T-cell (primary cell): ENCODE data around the gene INTS1. TPM values are rescaled to one million over a fixed set of nuclear protein-coding genes. Genes with fewer than 3 reads are reported as not detected.

Source experiments
- ATAC-seq, 4 experiments: fragments of 200-7000 bp in 3 of 4; fragments of 150-1000 bp in 1 of 4; cut with Tn5 transposase; replicated peaks in 1 of 4; 1 replicate in 3 of 4; 2 replicates in 1 of 4; pipeline ENCODE4 v1.10.0; 2021; ENCODE audit warnings: moderate library complexity in 3 of 4, mild to moderate bottlenecking in 2 of 4, moderate number of reproducible peaks in 1 of 4
- CTCF ChIA-PET, 2 donors: fragments of 300-600 bp; sonication (Branson Sonifier 250); formaldehyde crosslinking; loops; one replicate each; lab custom pipeline; 2022; ENCODE audit warnings: antibody characterized with exemption in 2 of 2; lab: Charles Lee
- POLR2A ChIA-PET, 2 donors: fragments of 300-600 bp; sonication (Branson Sonifier 250); formaldehyde crosslinking; loops; one replicate each; lab custom pipeline; 2022; ENCODE audit warnings: antibody characterized with exemption in 2 of 2; lab: Charles Lee
- DNase-seq, 35 experiments: peaks; one replicate each; pipeline versions ENCODE4 v3.0.0 to v3.0.0-alpha.2; 2013 to 2023
- H3K27ac ChIP-seq: one replicate; pipeline ENCODE4 v1.5.1; 2013; ENCODE audit warnings: low read length
- H3K27me3 ChIP-seq, 2 experiments: replicated peaks in 1 of 2; 1 replicate in 1 of 2; 2 replicates in 1 of 2; pipeline versions ENCODE4 v1.6.1 to v1.7.0; 2013; ENCODE audit warnings: low read length in 1 of 2, mixed read lengths in 1 of 2; ENCODE audit not compliant: control insufficient read depth in 2 of 2, insufficient read depth in 2 of 2; ENCODE audit errors: extremely low read depth in 1 of 2
- H3K36me3 ChIP-seq, 2 donors: 1 replicate in 1 of 2; 2 replicates in 1 of 2; pipeline versions ENCODE4 v1.6.1 to v1.7.0; 2013; ENCODE audit warnings: low read length in 1 of 2; ENCODE audit not compliant: control insufficient read depth in 2 of 2, insufficient read depth in 1 of 2; ENCODE audit errors: extremely low read depth in 1 of 2
- H3K4me1 ChIP-seq, 2 experiments: 1 replicate in 1 of 2; 2 replicates in 1 of 2; pipeline versions ENCODE4 v1.6.1 to v1.7.0; 2013; ENCODE audit warnings: low read length in 2 of 2, mixed read lengths in 1 of 2; ENCODE audit not compliant: insufficient read depth in 2 of 2, control insufficient read depth in 1 of 2; ENCODE audit errors: extremely low read depth in 1 of 2
- H3K4me3 ChIP-seq, 2 donors: 1 replicate in 1 of 2; 2 replicates in 1 of 2; pipeline versions ENCODE4 v1.5.1 to v1.7.0; 2013; ENCODE audit warnings: mild to moderate bottlenecking in 2 of 2, low read length in 1 of 2, moderate library complexity in 1 of 2; ENCODE audit not compliant: control insufficient read depth in 1 of 2; ENCODE audit errors: extremely low read depth in 1 of 2
- H3K9me3 ChIP-seq: 2 replicates; pipeline ENCODE4 v1.7.0; 2013
- H3K27ac Mint-ChIP-seq, 2 donors: one replicate each; pipeline ENCODE4 v1.8.0; 2020 to 2021; ENCODE audit warnings: mild to moderate bottlenecking in 2 of 2, mixed read lengths in 2 of 2
- H3K27me3 Mint-ChIP-seq, 2 donors: one replicate each; pipeline ENCODE4 v1.8.0; 2021 to 2022; ENCODE audit warnings: mixed read lengths in 2 of 2
- H3K36me3 Mint-ChIP-seq: one replicate; pipeline ENCODE4 v1.8.0; 2021; ENCODE audit warnings: mixed read lengths
- H3K4me1 Mint-ChIP-seq, 3 donors: one replicate each; pipeline ENCODE4 v1.8.0; 2020 to 2022; ENCODE audit warnings: mixed read lengths in 3 of 3, mild to moderate bottlenecking in 1 of 3
- H3K4me3 Mint-ChIP-seq, 3 donors: one replicate each; pipeline ENCODE4 v1.8.0; 2020 to 2022; ENCODE audit warnings: mild to moderate bottlenecking in 3 of 3, mixed read lengths in 3 of 3, moderate library complexity in 3 of 3
- H3K9me3 Mint-ChIP-seq, 3 donors: one replicate each; pipeline ENCODE4 v1.8.0; 2020 to 2022; ENCODE audit warnings: mixed read lengths in 3 of 3
- WGBS: methylation state at CpG from one replicate; pipeline ENCODE4 v1.1.5; 2013; ENCODE audit warnings: missing lambda C conversion rate; ENCODE audit not compliant: insufficient coverage; 5-methylcytosine and 5-hydroxymethylcytosine counted together
- total RNA-seq, 35 experiments: library from RNA in 6 of 35; stranded (reverse) in 6 of 35; fragments of 120-200 nt in 1 of 35; gene quantifications; one replicate each; pipeline versions ENCODE4 v1.2.1 to v1.2.4 and lab custom pipeline; 2013 to 2026

INTS1 gene
- total RNA-seq, 5 donors from 2014 or later (not counting 1 experiment from before 2014, with no cell fraction given) = 102 to 147 (median 131) TPM

DNA sequence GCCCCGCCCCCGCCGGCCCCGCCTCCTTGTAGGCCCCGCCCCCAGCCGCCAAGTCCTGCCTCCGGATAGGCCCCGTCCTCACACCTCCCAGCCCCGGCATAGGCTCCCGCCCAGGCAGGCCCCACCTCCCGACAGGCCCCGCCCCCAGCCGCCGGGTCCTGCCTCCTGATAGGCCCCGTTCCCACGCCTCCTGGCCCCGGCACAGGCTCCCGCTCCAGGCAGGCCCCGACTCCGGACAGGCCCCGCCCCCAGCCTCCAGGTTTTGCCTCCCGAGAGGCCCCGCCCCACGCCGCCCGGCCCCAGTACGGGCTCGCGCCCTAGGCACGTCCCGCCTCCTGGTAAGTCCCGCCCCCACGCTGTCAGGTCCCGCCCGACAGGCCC lies 44.7 kb downstream of the INTS1 start:
- Histone ChIP-seq H3K9me3 (no peaks in the 10 kb centered on the region), H3K27me3 (peaks cover 0 to 19% of the 10 kb centered on the region in 2 experiments), H3K27ac (no peak overlapping the region), H3K36me3 (no peaks in the 10 kb centered on the region), H3K4me1 (peaks cover 7 to 32% of the 10 kb centered on the region in 2 experiments), H3K4me3 (peak overlapping the region in 1 of 2 donors; percentile 46)
- H3K36me3 Mint-ChIP-seq = no peaks in the 10 kb centered on the region
- peak; percentile 94 to 96 (median 94) for ATAC-seq
- no peak overlapping the region for H3K27ac Mint-ChIP-seq
- ChIA-PET POLR2A (no interaction called here), CTCF (interaction anchor here (0.5 to 0.6 kb wide), 2 partner anchors 218 to 869 kb away, joined by 3 read pairs; no protein-coding TSS in a partner anchor)
- WGBS = under 1% methylated on average over 18 of the region's 35 CpGs
- H3K4me1 Mint-ChIP-seq = peaks cover 19 to 24% (median 22%) of the 10 kb centered on the region in 3 donors
- H3K4me3 Mint-ChIP-seq = peak overlapping the region in 2 of 3 donors; percentile 60 to 66
- peak; percentile 93 to 99 (median 98) for DNase-seq
- no peaks in the 10 kb centered on the region for H3K9me3 Mint-ChIP-seq
- no peaks in the 10 kb centered on the region for H3K27me3 Mint-ChIP-seq

GRCh38 chr7:1458683-1459511 lies 45.3 kb downstream of the INTS1 start, which contains the start of gene MICALL2:
Gene MICALL2, minus strand, starts transcription at chr7:1459470. Its CDS starts 144 bp downstream, at chr7:1459326.
- peaks cover 7 to 32% of the 10 kb centered on the region in 2 experiments for H3K4me1 ChIP-seq
- peak within 1 kb of the TSS; percentile 41 for H3K27ac ChIP-seq
- H3K9me3 Mint-ChIP-seq = no peaks in the 10 kb centered on the region
- H3K36me3 Mint-ChIP-seq = no peaks in the 10 kb centered on the region
- H3K36me3 ChIP-seq = no peaks in the 10 kb centered on the region
- 2% methylated on average over 68 of the region's 69 CpGs for WGBS
- H3K9me3 ChIP-seq = no peaks in the 10 kb centered on the region
- CTCF ChIA-PET = interaction anchor here in 1 of 2 donors (0.6 kb wide), 1 partner anchor 217 kb away, joined by 3 read pairs; no protein-coding TSS in a partner anchor
- peaks cover 19 to 24% (median 22%) of the 10 kb centered on the region in 3 donors for H3K4me1 Mint-ChIP-seq
- POLR2A ChIA-PET = no interaction called here
- H3K27me3 Mint-ChIP-seq = no peaks in the 10 kb centered on the region
- DNase-seq (peak in 7 of 35 experiments; percentile 10 to 34 (median 16)), ATAC-seq (peak; percentile 17 to 38 (median 30))
- peak within 1 kb of the TSS; percentile 69 to 77 for H3K4me3 ChIP-seq
- H3K4me3 Mint-ChIP-seq = peak within 1 kb of the TSS; percentile 66 to 69 (median 68)
- peaks cover 0 to 19% of the 10 kb centered on the region in 2 experiments for H3K27me3 ChIP-seq
- peak within 1 kb of the TSS; percentile 39 to 61 for H3K27ac Mint-ChIP-seq

GRCh38 chr7:1457949-1458682 lies 46.1 kb downstream of the INTS1 start:
- Histone ChIP-seq H3K9me3 (no peaks in the 10 kb centered on the region), H3K4me1 (peaks cover 7 to 32% of the 10 kb centered on the region in 2 experiments), H3K27me3 (peaks cover 0 to 19% of the 10 kb centered on the region in 2 experiments), H3K36me3 (no peaks in the 10 kb centered on the region), H3K4me3 (peak overlapping the region; percentile 69 to 77), H3K27ac (no peak overlapping the region)
- ATAC-seq (no peak), DNase-seq (no peak)
- no peaks in the 10 kb centered on the region for H3K36me3 Mint-ChIP-seq
- H3K4me1 Mint-ChIP-seq = peaks cover 19 to 24% (median 22%) of the 10 kb centered on the region in 3 donors
- H3K4me3 Mint-ChIP-seq = peak overlapping the region; percentile 61 to 66 (median 63)
- H3K27ac Mint-ChIP-seq = no peak overlapping the region
- WGBS = 60% methylated on average over 21 of the region's 23 CpGs
- ChIA-PET CTCF (no interaction called here), POLR2A (no interaction called here)
- no peaks in the 10 kb centered on the region for H3K27me3 Mint-ChIP-seq
- no peaks in the 10 kb centered on the region for H3K9me3 Mint-ChIP-seq

GRCh38 chr7:1457059-1457948 lies 46.9 kb downstream of the INTS1 start:
- ATAC-seq (no peak), DNase-seq (no peak)
- H3K4me1 Mint-ChIP-seq = peaks cover 19 to 21% (median 21%) of the 10 kb centered on the region in 3 donors
- H3K9me3 Mint-ChIP-seq = no peaks in the 10 kb centered on the region
- Histone ChIP-seq H3K4me3 (no peak overlapping the region), H3K27me3 (peaks cover 0 to 19% of the 10 kb centered on the region in 2 experiments), H3K9me3 (no peaks in the 10 kb centered on the region), H3K27ac (no peak overlapping the region), H3K4me1 (peaks cover 7 to 32% of the 10 kb centered on the region in 2 experiments), H3K36me3 (no peaks in the 10 kb centered on the region)
- no peaks in the 10 kb centered on the region for H3K27me3 Mint-ChIP-seq
- ChIA-PET POLR2A (interaction anchor here in 1 of 2 donors (0.5 kb wide), 1 partner anchor 744 kb away, joined by 3 read pairs; no protein-coding TSS in a partner anchor), CTCF (interaction anchor here in 1 of 2 donors (0.6 kb wide), 1 partner anchor 587 kb away, joined by 3 read pairs; no protein-coding TSS in a partner anchor)
- no peak overlapping the region for H3K27ac Mint-ChIP-seq
- H3K36me3 Mint-ChIP-seq = no peaks in the 10 kb centered on the region
- WGBS = 81% methylated on average over 18 of the region's 18 CpGs
- H3K4me3 Mint-ChIP-seq = peak overlapping the region in 2 of 3 donors; percentile 21 to 28

DNA sequence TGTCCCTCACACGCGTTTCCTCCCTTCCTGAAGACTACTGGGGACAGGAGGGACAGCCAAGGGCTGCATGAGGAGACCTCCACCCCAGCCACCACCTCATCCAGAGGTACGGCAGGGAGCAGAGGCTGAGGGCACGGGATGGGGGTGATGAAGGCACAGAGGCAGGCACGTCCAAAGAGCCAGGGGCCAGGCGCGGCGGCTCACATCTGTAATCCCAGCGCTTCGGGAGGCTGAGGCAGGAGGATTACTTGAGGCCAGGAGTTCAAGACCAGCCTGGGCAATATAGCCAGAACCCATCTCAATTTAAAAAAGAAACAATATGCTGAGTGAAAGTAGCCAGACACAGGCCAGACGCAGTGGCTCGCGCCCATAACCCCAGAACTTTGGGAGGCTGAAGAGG lies 48.2 kb downstream of the INTS1 start:
- H3K36me3 ChIP-seq = no peaks in the 10 kb centered on the region
- DNase-seq (no peak), ATAC-seq (no peak)
- no peaks in the 10 kb centered on the region for H3K27me3 Mint-ChIP-seq
- peaks cover 7 to 29% of the 10 kb centered on the region in 2 experiments for H3K4me1 ChIP-seq
- WGBS = 96% methylated on average over 11 of the region's 13 CpGs
- no peak overlapping the region for H3K4me3 ChIP-seq
- no peak overlapping the region for H3K4me3 Mint-ChIP-seq
- H3K9me3 Mint-ChIP-seq = no peaks in the 10 kb centered on the region
- H3K9me3 ChIP-seq = no peaks in the 10 kb centered on the region
- no peak overlapping the region for H3K27ac Mint-ChIP-seq
- H3K27me3 ChIP-seq = peaks cover 0 to 19% of the 10 kb centered on the region in 2 experiments
- H3K4me1 Mint-ChIP-seq = peaks cover 9 to 15% (median 13%) of the 10 kb centered on the region in 3 donors
- ChIA-PET CTCF (no interaction called here), POLR2A (no interaction called here)
- no peak overlapping the region for H3K27ac ChIP-seq
- no peaks in the 10 kb centered on the region for H3K36me3 Mint-ChIP-seq
